A673 (cell line): ENCODE measurements around the gene PROM1.

Source experiments
- CTCF ChIP-seq: fragments of 300-800, 200-600 bp; sonication (generic); conservative IDR thresholded peaks from 2 replicates; pipeline ENCODE4 v1.5.1; 2017; ENCODE audit warnings: low read depth, mild to moderate bottlenecking, antibody characterized with exemption, low read length, moderate library complexity, mixed read lengths
- EZH2 ChIP-seq: fragments of 200-600 bp; sonication (generic); IDR thresholded peaks from 2 replicates; pipeline ENCODE4 v1.6.1; 2017; ENCODE audit warnings: borderline replicate concordance, low read depth, mild to moderate bottlenecking, mixed read lengths, antibody characterized with exemption, low read length; ENCODE audit not compliant: poor library complexity, severe bottlenecking

- TF ChIP-seq EZH2 (no peak), CTCF (no peak)
These were observed 40.0 kb downstream of the PROM1 start for GRCh38 chr4:16043642-16044498.
